ENCODE measurements around the gene PHLPP1. TPM values are rescaled to one million over a fixed set of nuclear protein-coding genes. Genes with fewer than 3 reads are reported as not detected.

The PHLPP1 gene
- total RNA-seq, 1 donor from 2014 or later = 13.3 TPM

DNA sequence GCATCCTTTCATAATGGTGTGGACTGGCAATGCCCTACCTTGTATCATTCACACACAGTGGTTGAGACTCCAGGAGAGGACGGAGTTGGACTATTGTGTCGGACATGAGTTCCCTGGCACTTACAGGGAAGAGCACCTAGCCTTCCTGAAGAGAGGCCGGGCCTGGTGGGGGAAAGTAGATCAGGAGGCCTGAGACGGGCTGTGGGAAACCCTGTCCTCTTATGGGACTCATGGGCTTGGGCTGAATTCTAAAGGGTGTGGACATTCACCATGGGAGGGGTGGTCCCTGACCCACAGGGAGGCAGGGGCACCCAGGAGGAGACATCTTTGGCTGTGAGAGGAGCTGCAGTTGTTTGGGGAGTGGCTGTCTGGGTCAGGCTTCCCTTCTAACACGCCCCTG, 286.5 kb downstream of the PHLPP1 start:
- Histone ChIP-seq H2AFZ (ENCODE audit: low read depth, low read length) (no peak overlapping the region), H3K79me2 (ENCODE audit: insufficient read depth, low read length) (no peaks in the 10 kb centered on the region), H4K20me1 (ENCODE audit: insufficient read depth, low read length) (no peaks in the 10 kb centered on the region), H3K27ac (ENCODE audit: low read depth, low read length) (no peak overlapping the region), H3K9me3 (ENCODE audit: insufficient read depth, low read depth, low read length) (peaks cover 3% of the 10 kb centered on the region), H3K4me2 (ENCODE audit: low read length) (no peak overlapping the region), H3K36me3 (ENCODE audit: insufficient read depth, low read length) (no peaks in the 10 kb centered on the region), H3K4me1 (ENCODE audit: insufficient read depth, low read length) (no peaks in the 10 kb centered on the region), H3K9ac (ENCODE audit: low read length) (no peak overlapping the region), H3K27me3 (ENCODE audit: insufficient read depth, low read length) (no peaks in the 10 kb centered on the region), H3K4me3 (ENCODE audit: insufficient read depth, low read depth, low read length) (no peak overlapping the region)
- FAIRE-seq (no peak), DNase-seq (ENCODE audit: low read depth) (no peak)
- Mint-ChIP-seq H3K9me3 (ENCODE audit: unreplicated experiment) (peaks cover 12% of the 10 kb centered on the region), H3K27me3 (ENCODE audit: low read depth, unreplicated experiment) (peaks cover 14% of the 10 kb centered on the region), H3K4me1 (ENCODE audit: low read depth, unreplicated experiment) (no peaks in the 10 kb centered on the region), H3K36me3 (ENCODE audit: low read depth, unreplicated experiment) (no peaks in the 10 kb centered on the region), H3K4me3 (ENCODE audit: unreplicated experiment) (no peak overlapping the region), H3K27ac (ENCODE audit: unreplicated experiment) (no peak overlapping the region)
- TF ChIP-seq EZH2 (IDR thresholded peaks at IDR 0.05; ENCODE audit: insufficient read depth, low read length) = no peak
- TF ChIP-seq, protein P1, sequence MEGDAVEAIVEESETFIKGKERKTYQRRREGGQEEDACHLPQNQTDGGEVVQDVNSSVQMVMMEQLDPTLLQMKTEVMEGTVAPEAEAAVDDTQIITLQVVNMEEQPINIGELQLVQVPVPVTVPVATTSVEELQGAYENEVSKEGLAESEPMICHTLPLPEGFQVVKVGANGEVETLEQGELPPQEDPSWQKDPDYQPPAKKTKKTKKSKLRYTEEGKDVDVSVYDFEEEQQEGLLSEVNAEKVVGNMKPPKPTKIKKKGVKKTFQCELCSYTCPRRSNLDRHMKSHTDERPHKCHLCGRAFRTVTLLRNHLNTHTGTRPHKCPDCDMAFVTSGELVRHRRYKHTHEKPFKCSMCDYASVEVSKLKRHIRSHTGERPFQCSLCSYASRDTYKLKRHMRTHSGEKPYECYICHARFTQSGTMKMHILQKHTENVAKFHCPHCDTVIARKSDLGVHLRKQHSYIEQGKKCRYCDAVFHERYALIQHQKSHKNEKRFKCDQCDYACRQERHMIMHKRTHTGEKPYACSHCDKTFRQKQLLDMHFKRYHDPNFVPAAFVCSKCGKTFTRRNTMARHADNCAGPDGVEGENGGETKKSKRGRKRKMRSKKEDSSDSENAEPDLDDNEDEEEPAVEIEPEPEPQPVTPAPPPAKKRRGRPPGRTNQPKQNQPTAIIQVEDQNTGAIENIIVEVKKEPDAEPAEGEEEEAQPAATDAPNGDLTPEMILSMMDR (IDR thresholded peaks at IDR 0.05; ENCODE audit: insufficient read depth, low read depth, low read length) = no peak

DNA sequence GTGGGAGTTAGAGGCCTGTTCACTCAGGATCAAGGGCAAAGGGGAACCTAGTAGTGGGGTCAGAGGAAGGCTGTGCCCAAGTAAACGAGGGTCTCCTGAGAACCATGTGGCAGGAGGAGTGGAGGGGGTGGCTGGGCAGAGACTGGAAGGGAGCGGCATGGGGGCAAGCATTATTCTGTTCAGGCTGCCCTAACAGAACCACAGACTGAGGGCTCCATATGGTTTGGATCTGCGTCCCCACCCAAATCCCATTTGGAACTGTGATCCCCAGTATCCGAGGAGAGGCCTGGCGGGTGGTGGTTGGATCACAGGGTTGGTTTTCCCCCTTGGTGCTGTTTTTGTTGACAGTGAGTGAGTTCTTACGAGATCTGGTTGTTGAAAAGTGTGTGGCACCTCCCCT, 287.0 kb downstream of the PHLPP1 start:
- Histone ChIP-seq H2AFZ (ENCODE audit: low read depth, low read length) (no peak overlapping the region), H3K4me2 (ENCODE audit: low read length) (no peak overlapping the region), H3K4me3 (ENCODE audit: insufficient read depth, low read depth, low read length) (no peak overlapping the region), H3K4me1 (ENCODE audit: insufficient read depth, low read length) (no peaks in the 10 kb centered on the region), H3K27ac (ENCODE audit: low read depth, low read length) (no peak overlapping the region), H3K27me3 (ENCODE audit: insufficient read depth, low read length) (no peaks in the 10 kb centered on the region), H3K36me3 (ENCODE audit: insufficient read depth, low read length) (no peaks in the 10 kb centered on the region), H4K20me1 (ENCODE audit: insufficient read depth, low read length) (no peaks in the 10 kb centered on the region), H3K9me3 (ENCODE audit: insufficient read depth, low read depth, low read length) (peaks cover 3% of the 10 kb centered on the region), H3K9ac (ENCODE audit: low read length) (no peak overlapping the region), H3K79me2 (ENCODE audit: insufficient read depth, low read length) (no peaks in the 10 kb centered on the region)
- H3K4me3 Mint-ChIP-seq (ENCODE audit: unreplicated experiment) = no peak overlapping the region
- peaks cover 14% of the 10 kb centered on the region for H3K27me3 Mint-ChIP-seq (ENCODE audit: low read depth, unreplicated experiment)
- no peak for DNase-seq (ENCODE audit: low read depth)
- FAIRE-seq = no peak
- TF ChIP-seq, protein P1 (IDR thresholded peaks at IDR 0.05; ENCODE audit: insufficient read depth, low read depth, low read length) = no peak
- no peak for TF ChIP-seq EZH2 (IDR thresholded peaks at IDR 0.05; ENCODE audit: insufficient read depth, low read length)
- H3K4me1 Mint-ChIP-seq (ENCODE audit: low read depth, unreplicated experiment) = no peaks in the 10 kb centered on the region
- H3K36me3 Mint-ChIP-seq (ENCODE audit: low read depth, unreplicated experiment) = no peaks in the 10 kb centered on the region
- no peak overlapping the region for H3K27ac Mint-ChIP-seq (ENCODE audit: unreplicated experiment)
- peaks cover 12% of the 10 kb centered on the region for H3K9me3 Mint-ChIP-seq (ENCODE audit: unreplicated experiment)

DNA sequence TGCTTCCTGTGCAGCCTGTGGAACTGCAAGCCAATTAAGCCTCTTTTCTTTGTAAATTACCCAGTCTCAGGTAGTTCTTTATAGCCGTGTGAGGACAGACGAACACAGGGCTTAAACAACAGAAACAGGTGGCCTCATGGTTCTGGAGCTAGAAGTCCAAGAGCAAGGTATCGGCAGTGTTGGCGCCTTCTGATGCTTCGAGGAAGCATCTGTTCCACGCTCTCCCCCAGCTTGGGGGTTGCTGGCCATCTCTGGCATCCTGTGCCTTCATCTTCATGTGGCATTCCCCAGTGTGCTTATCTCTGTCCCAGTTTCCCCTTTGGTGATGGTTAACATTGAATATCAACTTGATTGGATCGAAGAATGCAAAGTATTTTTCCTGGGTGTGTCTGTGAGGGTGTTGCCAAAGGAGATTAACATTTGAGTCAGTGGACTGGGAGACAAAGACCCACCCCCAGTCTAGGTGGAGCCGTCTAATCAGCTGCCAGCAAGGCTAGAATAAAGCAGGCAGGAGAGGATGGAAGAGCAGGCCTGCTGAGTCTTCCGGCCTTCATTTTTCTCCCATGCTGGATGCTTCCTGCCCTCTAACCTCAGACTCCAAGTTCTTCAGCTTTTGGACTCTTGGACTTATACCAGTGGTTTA, 287.6 kb downstream of the PHLPP1 start:
- no peak for FAIRE-seq

More for the DNA sequence above, 287.6 kb downstream of the PHLPP1 start:
- no peak for TF ChIP-seq EZH2 (IDR thresholded peaks at IDR 0.05; ENCODE audit: insufficient read depth, low read length)
- TF ChIP-seq, protein P1 (IDR thresholded peaks at IDR 0.05; ENCODE audit: insufficient read depth, low read depth, low read length) = no peak
- Histone ChIP-seq H3K27me3 (ENCODE audit: insufficient read depth, low read length) (no peaks in the 10 kb centered on the region), H3K9ac (ENCODE audit: low read length) (no peak overlapping the region), H3K4me1 (ENCODE audit: insufficient read depth, low read length) (no peaks in the 10 kb centered on the region), H3K4me3 (ENCODE audit: insufficient read depth, low read depth, low read length) (no peak overlapping the region), H3K36me3 (ENCODE audit: insufficient read depth, low read length) (no peaks in the 10 kb centered on the region), H3K4me2 (ENCODE audit: low read length) (no peak overlapping the region), H3K9me3 (ENCODE audit: insufficient read depth, low read depth, low read length) (peaks cover 3% of the 10 kb centered on the region), H4K20me1 (ENCODE audit: insufficient read depth, low read length) (no peaks in the 10 kb centered on the region), H3K27ac (ENCODE audit: low read depth, low read length) (no peak overlapping the region), H2AFZ (ENCODE audit: low read depth, low read length) (no peak overlapping the region), H3K79me2 (ENCODE audit: insufficient read depth, low read length) (no peaks in the 10 kb centered on the region)
- Mint-ChIP-seq H3K4me1 (ENCODE audit: low read depth, unreplicated experiment) (no peaks in the 10 kb centered on the region), H3K36me3 (ENCODE audit: low read depth, unreplicated experiment) (no peaks in the 10 kb centered on the region), H3K27me3 (ENCODE audit: low read depth, unreplicated experiment) (peaks cover 14% of the 10 kb centered on the region), H3K4me3 (ENCODE audit: unreplicated experiment) (no peak overlapping the region), H3K27ac (ENCODE audit: unreplicated experiment) (no peak overlapping the region), H3K9me3 (ENCODE audit: unreplicated experiment) (peaks cover 12% of the 10 kb centered on the region)
- DNase-seq (ENCODE audit: low read depth) = no peak

Measured in astrocyte (in vitro differentiated cells and primary cell).